ENCODE data around the gene PPP1CB. TPM values are rescaled to one million over a fixed set of nuclear protein-coding genes. Genes with fewer than 3 reads are reported as not detected.

Gene PPP1CB
- total RNA-seq, 2 experiments from 2014 or later = 48.5 to 144 TPM

DNA sequence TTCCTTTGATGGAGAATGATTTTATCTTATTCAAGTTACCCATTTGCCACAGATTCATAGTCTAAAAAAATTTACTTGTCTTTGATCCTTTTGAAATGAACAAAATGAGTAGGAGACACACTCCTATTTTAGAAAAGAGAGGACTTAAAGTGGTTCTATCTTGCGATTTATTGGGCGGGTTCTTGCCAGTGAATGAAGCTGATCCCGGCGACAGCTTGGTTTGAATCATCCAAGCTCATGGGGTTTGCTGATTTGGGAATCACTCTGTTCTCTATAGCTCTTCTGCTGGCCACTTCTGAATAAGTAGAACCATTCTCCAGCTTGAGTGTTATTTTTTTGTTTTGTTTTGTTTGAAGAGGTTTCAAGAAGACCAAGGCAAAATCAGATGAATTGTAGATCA is 25.5 kb upstream of the PPP1CB start:
- H3K27ac ChIP-seq (ENCODE audit: low read depth, low read length, poor library complexity, severe bottlenecking) = no peak overlapping the region
- no TSS peak for BruUV-seq (replicated peaks)
- CTCF ChIA-PET (ENCODE audit: unreplicated experiment) = no interaction called here
- POLR2A ChIA-PET = no interaction called here
- H3K9me3 ChIP-seq (ENCODE audit: low read length) = no peaks in the 10 kb centered on the region
- H3K4me1 ChIP-seq (ENCODE audit: insufficient read depth, low read length, poor library complexity, severe bottlenecking) = no peaks in the 10 kb centered on the region
- no peaks in the 10 kb centered on the region for H4K20me1 ChIP-seq (ENCODE audit: insufficient read depth, low read length)
- TF ChIP-seq, protein P1, sequence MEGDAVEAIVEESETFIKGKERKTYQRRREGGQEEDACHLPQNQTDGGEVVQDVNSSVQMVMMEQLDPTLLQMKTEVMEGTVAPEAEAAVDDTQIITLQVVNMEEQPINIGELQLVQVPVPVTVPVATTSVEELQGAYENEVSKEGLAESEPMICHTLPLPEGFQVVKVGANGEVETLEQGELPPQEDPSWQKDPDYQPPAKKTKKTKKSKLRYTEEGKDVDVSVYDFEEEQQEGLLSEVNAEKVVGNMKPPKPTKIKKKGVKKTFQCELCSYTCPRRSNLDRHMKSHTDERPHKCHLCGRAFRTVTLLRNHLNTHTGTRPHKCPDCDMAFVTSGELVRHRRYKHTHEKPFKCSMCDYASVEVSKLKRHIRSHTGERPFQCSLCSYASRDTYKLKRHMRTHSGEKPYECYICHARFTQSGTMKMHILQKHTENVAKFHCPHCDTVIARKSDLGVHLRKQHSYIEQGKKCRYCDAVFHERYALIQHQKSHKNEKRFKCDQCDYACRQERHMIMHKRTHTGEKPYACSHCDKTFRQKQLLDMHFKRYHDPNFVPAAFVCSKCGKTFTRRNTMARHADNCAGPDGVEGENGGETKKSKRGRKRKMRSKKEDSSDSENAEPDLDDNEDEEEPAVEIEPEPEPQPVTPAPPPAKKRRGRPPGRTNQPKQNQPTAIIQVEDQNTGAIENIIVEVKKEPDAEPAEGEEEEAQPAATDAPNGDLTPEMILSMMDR (conservative IDR thresholded peaks at IDR 0.05; ENCODE audit: low read length) = no peak
- no peak for TF ChIP-seq EZH2phosphoT487 (IDR thresholded peaks at IDR 0.05; ENCODE audit: borderline replicate concordance, low read depth, low read length)
- intact Hi-C loops (cut with micrococcal nuclease; ENCODE audit: unreplicated experiment) = no loop called here
- H2AFZ ChIP-seq (ENCODE audit: low read length) = no peak overlapping the region
- no peak overlapping the region for H3K4me2 ChIP-seq (ENCODE audit: low read length)
- no peak overlapping the region for H3K4me3 ChIP-seq (ENCODE audit: low read depth, low read length, poor library complexity, severe bottlenecking)
- no peaks in the 10 kb centered on the region for H3K9me2 ChIP-seq (ENCODE audit: insufficient read depth, low read length)
- H3K36me3 ChIP-seq (ENCODE audit: insufficient read depth, low read length) = no peaks in the 10 kb centered on the region
- H3K79me2 ChIP-seq (ENCODE audit: insufficient read depth, low read depth, low read length) = no peaks in the 10 kb centered on the region
- no peak for DNase-seq (ENCODE audit: low spot score)

DNA sequence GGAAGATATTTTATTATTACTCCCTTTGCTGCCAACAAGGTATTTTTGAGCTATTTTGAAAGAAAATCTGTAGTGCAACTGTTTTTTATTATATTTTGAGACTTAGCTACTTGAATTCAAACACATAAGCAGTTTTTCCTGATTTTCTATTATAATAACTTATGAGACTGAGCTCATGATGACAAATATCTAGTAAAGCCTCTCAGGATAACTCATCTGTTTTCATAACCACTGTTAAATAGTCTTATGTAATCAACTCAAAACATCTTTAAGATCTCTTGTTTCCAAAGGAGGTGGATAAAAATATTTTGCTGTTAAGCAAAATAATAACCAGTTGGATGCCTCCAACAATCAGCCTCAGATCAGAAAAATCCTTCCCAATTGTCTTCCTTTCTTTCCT is 21.9 kb upstream of the PPP1CB start:
- H3K36me3 ChIP-seq (ENCODE audit: insufficient read depth, low read length) = no peaks in the 10 kb centered on the region
- POLR2A ChIA-PET = interaction anchor here (0.6 kb wide), 1 partner anchor 14 kb away, joined by 3 read pairs; no protein-coding TSS in a partner anchor
- intact Hi-C loops (cut with micrococcal nuclease; ENCODE audit: unreplicated experiment) = no loop called here
- no peaks in the 10 kb centered on the region for H4K20me1 ChIP-seq (ENCODE audit: insufficient read depth, low read length)
- no TSS peak for BruUV-seq (replicated peaks)
- H3K9me3 ChIP-seq (ENCODE audit: low read length) = no peaks in the 10 kb centered on the region
- CTCF ChIA-PET (ENCODE audit: unreplicated experiment) = no interaction called here
- H3K4me2 ChIP-seq (ENCODE audit: low read length) = no peak overlapping the region
- no peaks in the 10 kb centered on the region for H3K9me2 ChIP-seq (ENCODE audit: insufficient read depth, low read length)
- H3K4me1 ChIP-seq (ENCODE audit: insufficient read depth, low read length, poor library complexity, severe bottlenecking) = no peaks in the 10 kb centered on the region
- no peak for TF ChIP-seq EZH2phosphoT487 (IDR thresholded peaks at IDR 0.05; ENCODE audit: borderline replicate concordance, low read depth, low read length)
- TF ChIP-seq, protein P1 (conservative IDR thresholded peaks at IDR 0.05; ENCODE audit: low read length) = no peak
- H3K4me3 ChIP-seq (ENCODE audit: low read depth, low read length, poor library complexity, severe bottlenecking) = no peak overlapping the region
- no peak for DNase-seq (ENCODE audit: low spot score)
- no peak overlapping the region for H2AFZ ChIP-seq (ENCODE audit: low read length)
- H3K79me2 ChIP-seq (ENCODE audit: insufficient read depth, low read depth, low read length) = no peaks in the 10 kb centered on the region
- H3K27ac ChIP-seq (ENCODE audit: low read depth, low read length, poor library complexity, severe bottlenecking) = no peak overlapping the region

DNA sequence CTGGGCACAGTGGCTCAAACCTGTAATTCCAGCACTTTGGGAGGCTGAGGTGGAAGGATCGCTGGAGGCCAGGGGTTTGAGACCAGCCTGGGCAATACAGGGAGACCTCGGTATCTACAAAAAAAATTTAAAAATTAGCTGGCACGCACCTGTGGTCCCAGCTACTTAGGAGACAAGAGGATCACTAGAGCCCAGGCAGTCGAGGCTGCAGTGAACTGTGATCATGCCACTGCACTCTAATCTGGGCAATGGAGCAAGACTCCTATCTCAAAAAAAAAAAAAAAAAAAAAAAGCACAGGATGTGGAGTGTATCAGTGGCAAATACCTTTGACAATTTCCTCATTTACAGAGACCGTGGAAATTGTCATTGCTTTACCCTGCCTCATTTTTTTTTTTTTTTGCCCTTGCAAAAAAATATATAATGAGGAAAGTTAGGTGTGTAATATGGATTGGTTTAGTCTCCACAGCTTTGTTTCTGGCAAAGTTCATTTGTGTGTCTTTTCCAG is 20.9 kb upstream of the PPP1CB start:
- BruUV-seq (replicated peaks) = no TSS peak
- Histone ChIP-seq H3K36me3 (ENCODE audit: insufficient read depth, low read length) (no peaks in the 10 kb centered on the region), H3K4me1 (ENCODE audit: insufficient read depth, low read length, poor library complexity, severe bottlenecking) (no peaks in the 10 kb centered on the region), H3K79me2 (ENCODE audit: insufficient read depth, low read depth, low read length) (no peaks in the 10 kb centered on the region), H3K4me2 (ENCODE audit: low read length) (no peak overlapping the region), H3K9me2 (ENCODE audit: insufficient read depth, low read length) (no peaks in the 10 kb centered on the region), H3K9me3 (ENCODE audit: low read length) (no peaks in the 10 kb centered on the region), H3K27ac (ENCODE audit: low read depth, low read length, poor library complexity, severe bottlenecking) (no peak overlapping the region), H2AFZ (ENCODE audit: low read length) (no peak overlapping the region), H3K4me3 (ENCODE audit: low read depth, low read length, poor library complexity, severe bottlenecking) (no peak overlapping the region), H4K20me1 (ENCODE audit: insufficient read depth, low read length) (no peaks in the 10 kb centered on the region)
- TF ChIP-seq EZH2phosphoT487 (IDR thresholded peaks at IDR 0.05; ENCODE audit: borderline replicate concordance, low read depth, low read length) = no peak
- TF ChIP-seq, protein P1 (conservative IDR thresholded peaks at IDR 0.05; ENCODE audit: low read length) = no peak
- ChIA-PET POLR2A (interaction anchor here (0.6 to 0.7 kb wide), 2 partner anchors 11 to 151 kb away, joined by 3 to 5 read pairs; no protein-coding TSS in a partner anchor), CTCF (ENCODE audit: unreplicated experiment) (no interaction called here)
- intact Hi-C loops (cut with micrococcal nuclease; ENCODE audit: unreplicated experiment) = no loop called here
- no peak for DNase-seq (ENCODE audit: low spot score)
